Keratinocyte (primary cell): Measurements from ENCODE around the gene ARID1B. TPM values are rescaled to one million over a fixed set of nuclear protein-coding genes. Genes with fewer than 3 reads are reported as not detected.

Experiments used
- DNase-seq: peaks from one replicate; pipeline ENCODE4 v3.0.0-alpha.2; 2011; ENCODE audit warnings: low read depth, missing footprints, low spot score
- FAIRE-seq: peaks from 2 replicates; lab custom pipeline; 2011; peaks lifted over from hg19 to GRCh38; lab: Jason Lieb, UNC
- H2AFZ ChIP-seq: 2 replicates; pipeline ENCODE4 v1.6.0; 2012; ENCODE audit warnings: low read length, control low read depth, inconsistent platforms; ENCODE audit not compliant: control insufficient read depth
- H3K27ac ChIP-seq: 2 replicates; pipeline ENCODE4 v1.5.1; 2011; ENCODE audit warnings: low read length; ENCODE audit not compliant: control insufficient read depth, insufficient read depth
- H3K27me3 ChIP-seq: 3 replicates; pipeline ENCODE4 v1.6.0; 2011; ENCODE audit warnings: low read length; ENCODE audit not compliant: control insufficient read depth, insufficient read depth; ENCODE audit errors: extremely low read depth
- H3K36me3 ChIP-seq, 2 experiments: 2 replicates in 1 of 2; 3 replicates in 1 of 2; pipeline ENCODE4 v1.5.1; 2011; ENCODE audit warnings: low read length in 2 of 2, mild to moderate bottlenecking in 1 of 2; ENCODE audit not compliant: control insufficient read depth in 2 of 2, insufficient read depth in 2 of 2; ENCODE audit errors: extremely low read depth in 1 of 2
- H3K4me1 ChIP-seq: 3 replicates; pipeline ENCODE4 v1.5.1; 2011; ENCODE audit warnings: low read length; ENCODE audit not compliant: control insufficient read depth, insufficient read depth; ENCODE audit errors: extremely low read depth
- H3K4me2 ChIP-seq: 3 replicates; pipeline ENCODE4 v1.6.0; 2011; ENCODE audit warnings: low read depth, low read length; ENCODE audit not compliant: control insufficient read depth, insufficient read depth; ENCODE audit errors: extremely low read depth
- H3K4me3 ChIP-seq, 3 experiments: fragments of 200-600 bp in 1 of 3; sonication (generic) in 1 of 3; 2 replicates in 2 of 3; 3 replicates in 1 of 3; pipeline ENCODE4 v1.5.1; 2011 to 2016; ENCODE audit warnings: low read length in 3 of 3, mild to moderate bottlenecking in 3 of 3, control low read depth in 2 of 3, inconsistent platforms in 1 of 3, low read depth in 1 of 3, mixed read lengths in 1 of 3, mixed run types in 1 of 3, moderate library complexity in 1 of 3; ENCODE audit not compliant: control insufficient read depth in 2 of 3, insufficient read depth in 2 of 3; ENCODE audit errors: extremely low read depth in 1 of 3
- H3K79me2 ChIP-seq: 2 replicates; pipeline ENCODE4 v1.6.0; 2012; ENCODE audit warnings: low read length; ENCODE audit not compliant: control insufficient read depth, insufficient read depth
- H3K9ac ChIP-seq: 3 replicates; pipeline ENCODE4 v1.6.0; 2011; ENCODE audit warnings: low read length; ENCODE audit not compliant: control insufficient read depth, insufficient read depth; ENCODE audit errors: extremely low read depth
- H3K9me1 ChIP-seq: 3 replicates; pipeline ENCODE4 v1.6.0; 2011; ENCODE audit warnings: low read length; ENCODE audit not compliant: control insufficient read depth, insufficient read depth; ENCODE audit errors: extremely low read depth
- H3K9me3 ChIP-seq: 2 replicates; pipeline ENCODE4 v1.5.1; 2012; ENCODE audit warnings: low read depth, low read length; ENCODE audit not compliant: control insufficient read depth
- H4K20me1 ChIP-seq: 3 replicates; pipeline ENCODE4 v1.6.0; 2011; ENCODE audit warnings: low read length; ENCODE audit not compliant: control insufficient read depth, insufficient read depth; ENCODE audit errors: extremely low read depth
- EZH2 ChIP-seq: IDR thresholded peaks from one replicate; pipeline ENCODE4 v1.6.1; 2012; ENCODE audit warnings: inconsistent platforms, mild to moderate bottlenecking, low read length, moderate library complexity
- dilution Hi-C: fragments of 300-500 bp; cut with MboI; formaldehyde crosslinking; loops from one replicate; pipeline ENCODE4 v1.7.0; 2020; ENCODE audit warnings: low sequenced_read_pairs; ENCODE audit not compliant: extremely low pct_ligation_motif_present
- polyA plus RNA-seq, 5 experiments: library from polyadenylated mRNA; depleted of rRNA in 3 of 5; stranded (reverse) in 3 of 5; stranded (forward) in 1 of 5; unstranded in 1 of 5; fragments of >200 nt; gene quantifications; 1 replicate in 1 of 5; 2 replicates in 3 of 5; 3 replicates in 1 of 5; pipeline versions ENCODE4 v1.2.1 to v1.2.3, GENCODE V29; 2011 to 2012; ENCODE audit warnings: missing spikeins in 2 of 5, low read depth in 1 of 5, low replicate concordance in 1 of 5
- TF ChIP-seq, protein P1 (sequence below), 3 experiments: IDR thresholded peaks in 1 of 3; conservative IDR thresholded peaks in 1 of 3; optimal IDR thresholded peaks in 1 of 3; 2 replicates in 2 of 3; 3 replicates in 1 of 3; pipeline versions ENCODE3 to v1.5.1; 2011; ENCODE audit warnings: low read length in 3 of 3, mild to moderate bottlenecking in 3 of 3, moderate library complexity in 2 of 3, control low read depth in 1 of 3, inconsistent platforms in 1 of 3; ENCODE audit not compliant: insufficient read depth in 2 of 3; ENCODE audit errors: extremely low read depth in 1 of 3

Gene ARID1B
- polyA plus RNA-seq, 1 donor (not counting 4 experiments of a cell fraction or from before 2014, with no cell fraction given) = 14.9 TPM

DNA sequence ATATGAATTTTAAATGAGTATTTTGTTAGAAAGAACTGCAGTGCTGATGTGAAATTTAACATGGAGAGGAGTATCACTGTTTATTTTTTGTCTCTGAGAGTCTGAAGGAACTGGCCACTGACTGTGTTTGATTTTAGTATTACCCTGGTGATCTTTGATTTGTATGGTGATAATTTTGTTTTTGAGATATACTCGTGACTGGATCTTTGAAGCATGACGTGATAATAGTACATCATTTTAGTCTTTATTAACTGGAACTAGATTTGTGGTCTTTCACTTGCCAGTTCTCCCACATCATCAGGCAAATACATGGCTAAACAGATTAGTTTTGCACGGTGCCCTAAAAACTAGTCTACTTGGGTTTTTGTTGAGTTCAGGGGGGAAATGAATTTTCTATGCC, 55.5 kb downstream of the ARID1B start:
- no peaks in the 10 kb centered on the region for H3K9me3 ChIP-seq
- no peak overlapping the region for H3K27ac ChIP-seq
- H3K9me1 ChIP-seq = peaks cover 4% of the 10 kb centered on the region
- no peak overlapping the region for H3K4me2 ChIP-seq
- H3K79me2 ChIP-seq = peaks cover 43% of the 10 kb centered on the region
- peaks cover 11% of the 10 kb centered on the region for H4K20me1 ChIP-seq
- no peak overlapping the region for H3K4me3 ChIP-seq
- TF ChIP-seq EZH2 = no peak
- TF ChIP-seq, protein P1, sequence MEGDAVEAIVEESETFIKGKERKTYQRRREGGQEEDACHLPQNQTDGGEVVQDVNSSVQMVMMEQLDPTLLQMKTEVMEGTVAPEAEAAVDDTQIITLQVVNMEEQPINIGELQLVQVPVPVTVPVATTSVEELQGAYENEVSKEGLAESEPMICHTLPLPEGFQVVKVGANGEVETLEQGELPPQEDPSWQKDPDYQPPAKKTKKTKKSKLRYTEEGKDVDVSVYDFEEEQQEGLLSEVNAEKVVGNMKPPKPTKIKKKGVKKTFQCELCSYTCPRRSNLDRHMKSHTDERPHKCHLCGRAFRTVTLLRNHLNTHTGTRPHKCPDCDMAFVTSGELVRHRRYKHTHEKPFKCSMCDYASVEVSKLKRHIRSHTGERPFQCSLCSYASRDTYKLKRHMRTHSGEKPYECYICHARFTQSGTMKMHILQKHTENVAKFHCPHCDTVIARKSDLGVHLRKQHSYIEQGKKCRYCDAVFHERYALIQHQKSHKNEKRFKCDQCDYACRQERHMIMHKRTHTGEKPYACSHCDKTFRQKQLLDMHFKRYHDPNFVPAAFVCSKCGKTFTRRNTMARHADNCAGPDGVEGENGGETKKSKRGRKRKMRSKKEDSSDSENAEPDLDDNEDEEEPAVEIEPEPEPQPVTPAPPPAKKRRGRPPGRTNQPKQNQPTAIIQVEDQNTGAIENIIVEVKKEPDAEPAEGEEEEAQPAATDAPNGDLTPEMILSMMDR (optimal IDR thresholded peaks at IDR 0.05 in 1 of 3, IDR thresholded peaks at IDR 0.05 in 1 of 3, conservative IDR thresholded peaks at IDR 0.05 in 1 of 3; ENCODE audit: extremely low read depth in 1 of 3, insufficient read depth in 2 of 3, low read length in 3 of 3) = no peak
- FAIRE-seq = no peak
- peaks cover 0 to 5% of the 10 kb centered on the region in 2 experiments for H3K36me3 ChIP-seq
- no peak overlapping the region for H2AFZ ChIP-seq
- no peak overlapping the region for H3K9ac ChIP-seq
- DNase-seq = no peak
- H3K4me1 ChIP-seq = peaks cover 9% of the 10 kb centered on the region
- H3K27me3 ChIP-seq = no peaks in the 10 kb centered on the region
- dilution Hi-C loops = no loop called here

DNA sequence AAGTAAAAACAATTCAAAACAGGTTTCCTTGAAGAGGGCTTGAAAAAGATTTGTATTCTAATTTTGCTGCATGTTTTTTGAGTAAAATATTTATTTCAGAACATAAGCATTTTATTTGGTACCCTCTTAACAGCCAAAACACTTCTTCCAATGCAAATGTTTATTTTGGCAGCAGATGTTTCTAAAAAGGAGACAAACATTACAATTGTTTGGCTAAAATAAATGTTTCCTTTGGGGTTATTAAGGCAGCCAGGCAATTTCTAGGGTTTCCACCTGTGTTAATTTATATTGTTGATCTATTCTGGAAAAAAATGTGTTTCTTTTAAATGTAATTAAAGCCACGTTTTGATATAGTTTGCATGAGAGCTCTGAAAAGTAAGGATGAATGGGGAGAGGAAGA, 56.6 kb downstream of the ARID1B start:
- Histone ChIP-seq H3K36me3 (peaks cover 0 to 5% of the 10 kb centered on the region in 2 experiments), H3K4me2 (no peak overlapping the region), H3K9me3 (no peaks in the 10 kb centered on the region), H3K27ac (no peak overlapping the region), H2AFZ (no peak overlapping the region), H3K27me3 (no peaks in the 10 kb centered on the region), H3K4me3 (no peak overlapping the region), H3K79me2 (peaks cover 42% of the 10 kb centered on the region), H4K20me1 (peaks cover 7% of the 10 kb centered on the region), H3K4me1 (no peaks in the 10 kb centered on the region), H3K9ac (no peak overlapping the region), H3K9me1 (no peaks in the 10 kb centered on the region)
- DNase-seq (no peak), FAIRE-seq (no peak)
- dilution Hi-C loops = no loop called here
- TF ChIP-seq, protein P1 (optimal IDR thresholded peaks at IDR 0.05 in 1 of 3, IDR thresholded peaks at IDR 0.05 in 1 of 3, conservative IDR thresholded peaks at IDR 0.05 in 1 of 3; ENCODE audit: extremely low read depth in 1 of 3, insufficient read depth in 2 of 3, low read length in 3 of 3) = no peak
- TF ChIP-seq EZH2 = no peak
